ENCODE data around the gene TATDN3. TPM values are rescaled to one million over a fixed set of nuclear protein-coding genes. Genes with fewer than 3 reads are reported as not detected.
A peak's percentile ranks its signal among the peaks of the same experiment; 100 is the strongest.

Gene TATDN3
- total and polyA plus RNA-seq, 9 of the 15 experiments (the other 6 are each of a cell fraction or from before 2014, with no cell fraction given), result 18.3 to 79.9 (median 28.2) TPM

DNA sequence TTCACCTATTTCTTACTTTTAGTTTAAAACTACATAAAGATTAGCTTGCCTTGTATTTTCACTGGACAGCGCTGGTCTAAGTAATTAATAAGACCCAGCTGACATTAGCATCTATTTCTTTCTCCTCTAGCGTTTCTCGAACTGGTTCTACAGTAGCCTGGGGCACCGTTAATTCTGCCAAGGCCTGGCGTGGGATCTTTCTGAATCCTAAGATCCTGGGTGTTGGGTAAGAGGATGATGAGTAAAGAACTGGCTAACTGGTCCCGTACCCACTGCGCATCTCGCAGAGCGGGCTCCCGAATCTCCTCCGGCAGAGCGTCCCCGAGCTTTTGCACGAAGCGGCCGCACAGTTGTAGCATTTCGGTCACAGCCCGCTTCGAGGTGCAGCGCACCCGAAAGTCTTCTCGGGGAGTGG lies 426 bp upstream of the TATDN3 start (continued):
- TF ChIP-seq KAT2B (IDR thresholded peaks at IDR 0.05; ENCODE audit: low read depth, low read length), result no peak
- TF ChIP-seq, protein P1, sequence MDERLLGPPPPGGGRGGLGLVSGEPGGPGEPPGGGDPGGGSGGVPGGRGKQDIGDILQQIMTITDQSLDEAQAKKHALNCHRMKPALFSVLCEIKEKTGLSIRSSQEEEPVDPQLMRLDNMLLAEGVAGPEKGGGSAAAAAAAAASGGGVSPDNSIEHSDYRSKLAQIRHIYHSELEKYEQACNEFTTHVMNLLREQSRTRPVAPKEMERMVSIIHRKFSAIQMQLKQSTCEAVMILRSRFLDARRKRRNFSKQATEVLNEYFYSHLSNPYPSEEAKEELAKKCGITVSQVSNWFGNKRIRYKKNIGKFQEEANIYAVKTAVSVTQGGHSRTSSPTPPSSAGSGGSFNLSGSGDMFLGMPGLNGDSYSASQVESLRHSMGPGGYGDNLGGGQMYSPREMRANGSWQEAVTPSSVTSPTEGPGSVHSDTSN (CRISPR knock-in tag; IDR thresholded peaks at IDR 0.05; ENCODE audit: low read depth), result no peak
- TF ChIP-seq, protein P1 (tag; conservative IDR thresholded peaks at IDR 0.05; ENCODE audit: low read depth), result no peak
- peak; percentile 27 for TF ChIP-seq SAP30 (IDR thresholded peaks at IDR 0.05; ENCODE audit: borderline replicate concordance, insufficient read depth, low read depth, low read length, poor library complexity, severe bottlenecking)
- TF ChIP-seq NR2C2 (CRISPR knock-in tag; IDR thresholded peaks at IDR 0.05), result no peak
- TF ChIP-seq NR2C2 (tag; IDR thresholded peaks at IDR 0.05), result no peak
- no peak for TF ChIP-seq ETS1 (conservative IDR thresholded peaks at IDR 0.05; ENCODE audit: control insufficient read depth, low read depth, low read length)
- no peak for TF ChIP-seq BCLAF1 (IDR thresholded peaks at IDR 0.05; ENCODE audit: borderline replicate concordance in 1 of 2, control insufficient read depth in 1 of 2, low read depth in 2 of 2, low read length in 1 of 2)
- TF ChIP-seq CEBPB (tag; IDR thresholded peaks at IDR 0.05), result peak; percentile 16; the same call in 1 of the 2 replicates
- no peak for TF ChIP-seq ZNF717 (CRISPR knock-in tag; IDR thresholded peaks at IDR 0.05)
- 0 out of 2 replicates have a peak, but pooled peaks have one; percentile 47 for TF ChIP-seq HMBOX1 (IDR thresholded peaks at IDR 0.05)
- no peak for TF ChIP-seq ZNF707 (CRISPR knock-in tag; conservative IDR thresholded peaks at IDR 0.05)
- TF ChIP-seq CCAR2 (IDR thresholded peaks at IDR 0.05; ENCODE audit: low read depth, low read length), result no peak
- 0 out of 2 replicates have a peak, but pooled peaks have one; percentile 51 for TF ChIP-seq THRAP3 (IDR thresholded peaks at IDR 0.05; ENCODE audit: borderline replicate concordance)
- TF ChIP-seq RBBP5 (IDR thresholded peaks at IDR 0.05; ENCODE audit: borderline replicate concordance, insufficient read depth, low read length, poor library complexity, severe bottlenecking), result no peak
- no peak; the same call in 1 of the 2 replicates for TF ChIP-seq E2F5 (CRISPR knock-in tag; IDR thresholded peaks at IDR 0.05)
- TF ChIP-seq ZKSCAN3 (CRISPR knock-in tag; IDR thresholded peaks at IDR 0.05), result no peak
- TF ChIP-seq ZNF584 (CRISPR knock-in tag; IDR thresholded peaks at IDR 0.05; ENCODE audit: low read depth), result peak; percentile 71; the same call in 1 of the 2 replicates
- TF ChIP-seq ESRRA (IDR thresholded peaks at IDR 0.05; ENCODE audit: borderline replicate concordance, low read depth), result no peak
